BE2C (cell line): ENCODE data around the gene FBXO38.

Experiments
- DNase-seq: peaks from one replicate; pipeline ENCODE4 v3.0.0-alpha.2; 2020
- H3K27me3 ChIP-seq: fragments of 250-450 bp; sonication (Bioruptor Pico); 2 replicates; pipeline ENCODE4 v1.5.1; 2020; ENCODE audit warnings: mild to moderate bottlenecking
- H3K36me3 ChIP-seq: fragments of 250-450 bp; sonication (Bioruptor Pico); 2 replicates; pipeline ENCODE4 v1.5.1; 2020; ENCODE audit warnings: mild to moderate bottlenecking
- H3K4me1 ChIP-seq: fragments of 250-450 bp; sonication (Bioruptor Pico); 2 replicates; pipeline ENCODE4 v1.5.1; 2020
- H3K4me3 ChIP-seq: 2 replicates; pipeline ENCODE4 v1.5.1; 2011; ENCODE audit warnings: low read depth, low read length
- H3K9me3 ChIP-seq: fragments of 250-450 bp; sonication (Bioruptor Pico); 2 replicates; pipeline ENCODE4 v1.5.1; 2020
- CTCF ChIP-seq: IDR thresholded peaks from 2 replicates; pipeline ENCODE4 v1.5.1; 2012; ENCODE audit warnings: mild to moderate bottlenecking, low read depth, low read length

FBXO38 gene

GRCh38 chr5:148372166-148372725 lies 11.5 kb upstream of the FBXO38 start:
- no peaks in the 10 kb centered on the region for H3K27me3 ChIP-seq
- no peak overlapping the region for H3K4me3 ChIP-seq
- H3K36me3 ChIP-seq, result no peaks in the 10 kb centered on the region
- TF ChIP-seq CTCF, result no peak
- H3K9me3 ChIP-seq, result no peaks in the 10 kb centered on the region
- H3K4me1 ChIP-seq, result no peaks in the 10 kb centered on the region
- no peak for DNase-seq

DNA sequence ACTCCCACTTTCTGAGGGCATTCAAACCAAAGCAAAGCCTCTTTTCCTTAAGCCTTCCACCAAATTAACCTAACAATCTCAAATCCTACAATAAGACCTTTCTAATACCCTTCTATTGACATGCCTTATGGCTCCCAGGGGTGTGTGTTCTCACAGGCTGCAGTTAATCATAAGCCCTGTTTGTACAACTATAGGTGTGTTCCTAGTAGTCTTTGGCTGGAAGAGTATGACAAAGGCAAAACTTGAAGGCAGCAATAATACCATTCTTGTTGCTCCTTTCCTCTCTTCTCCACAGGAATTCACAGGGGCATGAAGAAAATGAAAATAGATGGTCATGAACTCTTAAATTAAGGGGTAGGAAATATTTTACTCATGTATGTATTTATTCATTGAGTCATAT lies 10.9 kb upstream of the FBXO38 start:
- no peaks in the 10 kb centered on the region for H3K36me3 ChIP-seq
- no peaks in the 10 kb centered on the region for H3K4me1 ChIP-seq
- no peaks in the 10 kb centered on the region for H3K9me3 ChIP-seq
- TF ChIP-seq CTCF, result no peak
- H3K4me3 ChIP-seq, result no peak overlapping the region
- no peak for DNase-seq
- no peaks in the 10 kb centered on the region for H3K27me3 ChIP-seq

- Histone ChIP-seq H3K36me3 (no peaks in the 10 kb centered on the region), H3K9me3 (no peaks in the 10 kb centered on the region), H3K4me3 (no peak overlapping the region), H3K27me3 (no peaks in the 10 kb centered on the region), H3K4me1 (no peaks in the 10 kb centered on the region)
- TF ChIP-seq CTCF, result peak; percentile 97
- peak; percentile 52 for DNase-seq
These were observed 8.9 kb upstream of the FBXO38 start for GRCh38 chr5:148374690-148375360.

DNA sequence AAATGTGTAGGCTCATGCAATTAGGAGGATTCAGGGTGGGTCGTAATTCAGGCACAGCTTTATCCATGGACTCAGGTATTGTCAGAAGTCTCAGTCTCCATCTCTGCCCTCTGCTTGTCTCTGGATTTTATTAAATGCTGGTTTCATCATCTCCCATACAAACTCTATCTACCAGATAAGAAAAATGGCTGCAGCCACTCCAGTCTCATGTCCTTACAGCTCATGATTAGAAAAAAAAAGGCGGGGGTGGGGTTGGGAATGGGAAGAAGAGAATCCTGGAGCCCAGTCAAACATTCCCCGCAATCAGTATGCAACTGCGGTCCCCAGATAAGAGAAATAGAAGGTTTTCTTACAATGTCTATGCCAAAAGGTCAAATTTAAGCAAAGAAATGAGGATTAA lies 7.6 kb upstream of the FBXO38 start:
- no peaks in the 10 kb centered on the region for H3K4me1 ChIP-seq
- DNase-seq, result no peak
- no peaks in the 10 kb centered on the region for H3K27me3 ChIP-seq
- H3K4me3 ChIP-seq, result no peak overlapping the region
- TF ChIP-seq CTCF, result no peak
- H3K9me3 ChIP-seq, result no peaks in the 10 kb centered on the region
- no peaks in the 10 kb centered on the region for H3K36me3 ChIP-seq

DNA sequence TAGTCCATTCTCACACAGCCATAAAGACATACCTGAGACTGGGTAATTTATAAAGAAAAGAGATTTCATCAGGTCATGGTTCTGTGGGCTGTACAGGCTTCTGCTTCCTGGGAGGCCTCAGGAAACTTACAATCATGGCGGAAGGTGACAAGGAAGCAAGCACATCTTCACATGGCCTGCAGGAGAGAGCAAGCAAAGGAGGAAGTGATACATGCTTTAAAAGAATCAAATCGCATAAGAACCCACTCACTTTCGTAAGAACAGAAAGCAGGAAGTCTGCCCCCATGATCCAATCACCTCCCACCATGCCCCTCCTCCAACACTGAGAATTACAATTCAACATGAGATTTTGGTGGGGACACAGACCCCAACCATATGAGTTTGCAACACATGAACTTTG lies 5.1 kb upstream of the FBXO38 start:
- H3K4me3 ChIP-seq, result no peak overlapping the region

More for the DNA sequence above, 5.1 kb upstream of the FBXO38 start:
- DNase-seq, result no peak
- no peaks in the 10 kb centered on the region for H3K9me3 ChIP-seq
- H3K36me3 ChIP-seq, result no peaks in the 10 kb centered on the region
- no peaks in the 10 kb centered on the region for H3K4me1 ChIP-seq
- H3K27me3 ChIP-seq, result no peaks in the 10 kb centered on the region
- no peak for TF ChIP-seq CTCF
